GM12874 (cell line): ENCODE data around the gene RBM39.

ENCODE experiments used
- TF ChIP-seq, protein P1 (sequence below): IDR thresholded peaks from 2 replicates; pipeline ENCODE4 v1.5.1; 2011; ENCODE audit warnings: low read depth, mild to moderate bottlenecking, control low read depth, low read length, moderate library complexity; ENCODE audit not compliant: insufficient read depth

Gene RBM39

DNA sequence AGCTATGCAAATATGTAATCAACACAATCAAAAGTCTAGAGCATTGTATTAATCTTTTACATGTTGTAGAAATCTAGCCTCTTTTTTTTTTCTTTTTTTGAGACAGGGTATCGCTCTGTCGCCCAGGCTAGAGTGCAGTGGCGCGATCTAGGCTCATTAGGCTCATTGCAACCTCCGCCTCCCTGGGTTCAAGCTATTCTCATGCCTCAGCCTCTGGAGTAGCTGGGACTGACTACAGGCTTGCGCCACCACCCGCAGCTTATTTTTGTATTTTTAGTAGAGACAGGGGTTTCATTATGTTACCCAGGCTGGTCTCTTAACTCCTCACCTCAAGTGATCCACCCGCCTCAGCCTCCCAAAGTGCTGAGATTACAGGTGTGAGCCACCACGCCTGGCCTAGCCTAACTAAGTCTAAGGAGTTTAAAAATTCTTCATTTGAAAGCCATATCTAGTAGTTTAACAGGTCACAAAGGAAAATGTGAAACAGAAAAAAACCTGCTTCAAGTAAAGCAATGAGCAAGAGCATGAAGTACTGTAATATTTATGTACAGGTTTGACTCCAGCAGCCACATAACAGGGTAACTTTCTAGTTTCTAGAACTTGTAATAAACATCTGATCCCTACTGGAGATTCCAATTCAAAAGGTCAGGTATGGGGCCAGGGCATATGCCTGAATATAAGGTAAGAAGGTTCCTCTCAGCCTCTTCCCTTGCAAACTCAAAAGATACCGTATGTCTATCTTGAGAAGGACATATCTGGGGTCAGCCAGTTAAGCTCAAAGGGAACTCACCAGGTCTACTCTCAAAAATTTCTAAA is 81.7 kb downstream of the RBM39 start:
- TF ChIP-seq, protein P1, sequence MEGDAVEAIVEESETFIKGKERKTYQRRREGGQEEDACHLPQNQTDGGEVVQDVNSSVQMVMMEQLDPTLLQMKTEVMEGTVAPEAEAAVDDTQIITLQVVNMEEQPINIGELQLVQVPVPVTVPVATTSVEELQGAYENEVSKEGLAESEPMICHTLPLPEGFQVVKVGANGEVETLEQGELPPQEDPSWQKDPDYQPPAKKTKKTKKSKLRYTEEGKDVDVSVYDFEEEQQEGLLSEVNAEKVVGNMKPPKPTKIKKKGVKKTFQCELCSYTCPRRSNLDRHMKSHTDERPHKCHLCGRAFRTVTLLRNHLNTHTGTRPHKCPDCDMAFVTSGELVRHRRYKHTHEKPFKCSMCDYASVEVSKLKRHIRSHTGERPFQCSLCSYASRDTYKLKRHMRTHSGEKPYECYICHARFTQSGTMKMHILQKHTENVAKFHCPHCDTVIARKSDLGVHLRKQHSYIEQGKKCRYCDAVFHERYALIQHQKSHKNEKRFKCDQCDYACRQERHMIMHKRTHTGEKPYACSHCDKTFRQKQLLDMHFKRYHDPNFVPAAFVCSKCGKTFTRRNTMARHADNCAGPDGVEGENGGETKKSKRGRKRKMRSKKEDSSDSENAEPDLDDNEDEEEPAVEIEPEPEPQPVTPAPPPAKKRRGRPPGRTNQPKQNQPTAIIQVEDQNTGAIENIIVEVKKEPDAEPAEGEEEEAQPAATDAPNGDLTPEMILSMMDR, result no peak

DNA sequence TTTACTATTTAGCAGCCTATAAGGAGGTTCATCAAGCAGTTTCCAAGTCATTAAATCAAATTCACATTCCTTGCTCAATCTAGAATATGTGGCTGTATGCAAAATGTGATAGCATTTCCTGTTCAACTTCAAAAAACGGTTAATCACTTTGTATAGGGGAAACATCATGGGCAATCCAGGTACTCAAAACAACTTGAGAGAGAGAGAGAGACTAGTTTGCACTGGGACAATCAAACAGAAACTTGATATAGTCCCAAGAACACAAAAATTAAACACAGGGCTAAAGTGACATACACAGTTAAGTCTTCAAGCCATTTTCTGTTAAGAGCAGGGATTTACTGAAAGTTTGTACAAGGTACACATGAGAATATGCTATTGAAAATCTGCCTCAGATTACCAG is 84.8 kb downstream of the RBM39 start:
- TF ChIP-seq, protein P1, result no peak

DNA sequence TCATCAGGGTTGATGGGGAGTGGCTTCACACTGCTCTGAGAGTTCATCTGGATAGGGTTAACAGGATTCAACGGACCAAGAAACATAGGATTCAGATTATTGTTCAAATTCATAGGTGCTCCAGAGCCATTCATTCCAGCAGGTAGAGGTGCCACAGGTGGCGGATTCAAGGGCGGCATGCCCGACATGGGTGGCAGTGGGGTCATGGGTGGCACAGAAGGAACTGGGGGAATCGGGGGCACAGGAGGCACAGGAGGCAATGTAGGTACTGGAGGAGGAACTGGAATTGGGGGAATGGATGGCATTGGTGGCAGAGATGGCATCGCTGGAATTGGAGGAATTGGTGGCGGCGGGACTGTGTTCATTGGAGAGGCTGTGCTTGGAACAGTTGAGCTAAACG is 87.6 kb downstream of the RBM39 start:
- TF ChIP-seq, protein P1, result no peak

DNA sequence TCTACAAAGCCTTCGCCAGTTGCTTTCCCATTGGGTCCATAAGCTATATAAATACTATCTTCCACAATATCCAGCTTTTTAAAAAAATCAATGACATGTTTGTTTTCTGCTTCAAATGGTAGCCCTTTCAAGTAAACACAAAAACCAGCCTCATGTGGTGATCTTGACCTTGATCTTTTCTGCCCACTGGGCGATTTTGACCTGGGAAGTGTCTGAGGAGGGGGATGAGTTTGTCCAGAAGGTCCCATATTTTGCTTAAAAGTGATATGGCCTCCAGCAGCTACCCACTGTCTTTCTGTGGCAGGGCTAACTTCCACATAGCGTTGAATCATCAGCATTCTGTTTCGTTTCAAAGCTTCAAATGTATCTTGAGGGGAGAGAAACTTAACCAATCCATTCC is 88.2 kb downstream of the RBM39 start:
- TF ChIP-seq, protein P1, result no peak
